Thymus (tissue), 14 donors: Measurements from ENCODE around the gene C2orf42. TPM values are rescaled to one million over a fixed set of nuclear protein-coding genes. Genes with fewer than 3 reads are reported as not detected.
"Not testable (repeated sequence)": the region's sequence is repeated elsewhere in the genome, so short reads cannot be mapped to it uniquely, and the experiment has no call there.

Experiments
- DNase-seq, 9 donors: peaks; one replicate each; pipeline ENCODE4 v3.0.0-alpha.2; 2013; ENCODE audit warnings: low spot score in 9 of 9, low read depth in 6 of 9, missing footprints in 1 of 9
- H3K27ac ChIP-seq, 2 donors: one replicate each; pipeline ENCODE4 v1.5.1; 2013; ENCODE audit warnings: control low read depth in 1 of 2, low read depth in 1 of 2, low read length in 1 of 2, mild to moderate bottlenecking in 1 of 2, moderate library complexity in 1 of 2
- H3K27me3 ChIP-seq, 2 donors: one replicate each; pipeline ENCODE4 v1.5.1; 2013; ENCODE audit warnings: low read length in 1 of 2; ENCODE audit not compliant: control insufficient read depth in 2 of 2, insufficient read depth in 1 of 2
- H3K36me3 ChIP-seq, 2 donors: one replicate each; pipeline ENCODE4 v1.5.1; 2013; ENCODE audit warnings: low read length in 1 of 2, mild to moderate bottlenecking in 1 of 2, moderate library complexity in 1 of 2; ENCODE audit not compliant: control insufficient read depth in 2 of 2, insufficient read depth in 2 of 2
- H3K4me1 ChIP-seq, 2 donors: one replicate each; pipeline ENCODE4 v1.5.1; 2013; ENCODE audit warnings: low read length in 2 of 2; ENCODE audit not compliant: control insufficient read depth in 2 of 2, insufficient read depth in 2 of 2
- H3K4me3 ChIP-seq, 2 donors: one replicate each; pipeline ENCODE4 v1.5.1; 2013; ENCODE audit warnings: low read length in 2 of 2, control low read depth in 1 of 2, mild to moderate bottlenecking in 1 of 2
- H3K9me3 ChIP-seq, 2 donors: one replicate each; pipeline ENCODE4 v1.5.1; 2013; ENCODE audit warnings: low read length in 1 of 2, mild to moderate bottlenecking in 1 of 2; ENCODE audit not compliant: control insufficient read depth in 2 of 2, insufficient read depth in 1 of 2
- WGBS: extraction: QIAGEN DNeasy Blood & Tissue Kit; methylation state at CpG from one replicate; pipeline ENCODE4 v1.1.7; 2013; 5-methylcytosine and 5-hydroxymethylcytosine counted together
- long read RNA-seq, 10 donors: transcript quantifications; one replicate each; lab custom pipeline, GENCODE V29; 2026
- polyA plus RNA-seq: library from polyadenylated mRNA; stranded (reverse); fragments of 200-250 nt; gene quantifications from one replicate; pipeline ENCODE4 v1.2.3, GENCODE V29; 2013
- total RNA-seq: library from RNA; stranded (reverse); fragments of 120-200 nt; gene quantifications from one replicate; pipeline ENCODE4 v1.2.4, GENCODE V29; 2013
- donor health status: healthy.

Gene C2orf42
- 15.7 TPM for total RNA-seq
- 15.4 TPM for polyA plus RNA-seq
- long read RNA-seq, donor 1 = 0 reads
- long read RNA-seq, donor 2, partial matches to known transcripts = 0 of 1 reads
- long read RNA-seq, donor 2, other reads (novel, unspliced or antisense) = 0 of 1 reads
- long read RNA-seq, donor 3 = 0 reads
- long read RNA-seq, donor 4 = 0 reads
- long read RNA-seq, donor 5, partial matches to known transcripts = 0 of 1 reads
- long read RNA-seq, donor 5, other reads (novel, unspliced or antisense) = 0 of 1 reads
- long read RNA-seq, donor 6 = 0 reads
- long read RNA-seq, donor 7, partial matches to known transcripts = 0 of 2 reads
- long read RNA-seq, donor 7, other reads (novel, unspliced or antisense) = 0 of 2 reads
- long read RNA-seq, donor 8 = 0 reads
- long read RNA-seq, donor 9, partial matches to known transcripts = 0 of 1 reads
- long read RNA-seq, donor 9, other reads (novel, unspliced or antisense) = 0 of 1 reads
- long read RNA-seq, donor 10 = 0 reads

DNA sequence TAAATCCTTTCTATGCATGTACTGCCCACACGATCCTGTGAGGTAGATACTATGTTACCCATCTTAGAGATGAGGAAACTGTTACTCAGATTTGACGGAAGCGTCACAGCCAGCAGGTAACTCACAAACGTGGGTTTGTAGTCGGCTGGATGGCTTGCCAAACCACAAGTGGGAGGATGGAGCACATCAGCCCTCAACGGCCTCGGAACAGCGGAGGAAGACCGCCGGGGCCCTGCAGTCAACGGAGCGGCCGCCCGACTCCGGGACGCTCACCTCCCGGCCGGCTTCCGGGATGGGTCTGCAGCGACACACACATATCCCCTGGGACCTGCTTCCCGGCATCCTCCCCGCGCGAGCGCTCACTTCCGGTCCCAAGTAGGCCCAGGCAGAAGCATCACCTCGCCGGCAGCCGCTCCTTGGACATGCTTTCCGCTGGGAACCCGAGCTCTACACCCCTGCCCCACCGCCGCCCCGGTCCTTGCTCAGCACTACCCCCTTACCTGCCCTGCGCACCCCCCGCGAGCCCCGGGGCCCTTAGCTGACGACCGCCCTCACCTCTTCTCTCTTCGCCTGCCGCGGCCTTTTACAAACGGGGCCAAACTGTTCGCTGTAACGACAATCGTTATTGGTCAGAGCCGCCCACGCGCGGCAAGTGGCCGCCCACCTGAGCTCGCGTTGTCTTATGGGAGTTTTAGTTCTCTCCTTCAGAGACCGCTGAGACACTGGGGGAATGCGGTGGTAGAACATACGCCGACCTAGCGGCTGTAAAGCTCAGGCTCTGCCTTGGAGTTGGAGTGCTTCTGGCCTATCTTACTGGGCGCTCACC is at the start of gene C2orf42:
Gene C2orf42, minus strand, starts transcription at position 602 of the 826 bp plus-strand sequence. CDS start 9,034 bp downstream, outside the sequence.
- no peaks in the 10 kb centered on the region for H3K36me3 ChIP-seq
- H3K27me3 ChIP-seq = no peaks in the 10 kb centered on the region
- peak; percentile 96 to 99 (median 97) for DNase-seq
- peak within 1 kb of the TSS; percentile 95 to 99 for H3K27ac ChIP-seq
- H3K4me1 ChIP-seq = peaks cover 0 to 4% of the 10 kb centered on the region in 2 donors
- peak within 1 kb of the TSS; percentile 79 to 82 for H3K4me3 ChIP-seq
- WGBS = under 1% methylated on average over 60 of the region's 60 CpGs
- H3K9me3 ChIP-seq = no peaks in the 10 kb centered on the region

GRCh38 chr2:70240599-70240998 is 49.8 kb upstream of the C2orf42 start:
- WGBS = 97% methylated on average over 3 of the region's 3 CpGs
- no peaks in the 10 kb centered on the region for H3K27me3 ChIP-seq
- peaks cover 22 to 44% of the 10 kb centered on the region in 2 donors for H3K36me3 ChIP-seq
- H3K4me3 ChIP-seq = no peak overlapping the region
- no peak overlapping the region for H3K27ac ChIP-seq
- DNase-seq = no peak
- H3K9me3 ChIP-seq = no peaks in the 10 kb centered on the region
- H3K4me1 ChIP-seq = peaks cover 2 to 4% of the 10 kb centered on the region in 2 donors

DNA sequence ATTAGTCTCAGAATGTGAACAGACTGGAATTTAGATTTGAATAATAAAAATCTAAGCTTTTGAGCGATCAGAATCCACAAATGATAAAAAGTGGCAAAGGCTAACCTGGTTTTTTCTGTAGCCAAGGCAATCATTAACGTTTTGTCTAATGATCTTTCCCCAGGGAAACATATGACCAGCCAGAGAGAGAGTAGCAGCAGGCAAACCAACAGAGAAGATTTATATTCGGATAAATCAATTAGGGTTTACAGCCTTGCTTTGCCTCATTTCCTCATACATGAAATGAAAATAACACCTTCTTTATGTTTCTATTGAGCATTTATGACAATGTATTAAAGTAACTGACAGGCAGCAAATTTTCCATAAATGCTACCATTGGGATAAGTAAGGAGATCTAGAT is 43.1 kb upstream of the C2orf42 start:
- Histone ChIP-seq H3K36me3 (peaks cover 36 to 70% of the 10 kb centered on the region in 2 donors), H3K9me3 (no peaks in the 10 kb centered on the region), H3K4me3 (no peak overlapping the region), H3K4me1 (no peaks in the 10 kb centered on the region), H3K27me3 (no peaks in the 10 kb centered on the region), H3K27ac (no peak overlapping the region)
- no peak for DNase-seq
- WGBS = 97% methylated on average over 3 of the region's 3 CpGs

DNA sequence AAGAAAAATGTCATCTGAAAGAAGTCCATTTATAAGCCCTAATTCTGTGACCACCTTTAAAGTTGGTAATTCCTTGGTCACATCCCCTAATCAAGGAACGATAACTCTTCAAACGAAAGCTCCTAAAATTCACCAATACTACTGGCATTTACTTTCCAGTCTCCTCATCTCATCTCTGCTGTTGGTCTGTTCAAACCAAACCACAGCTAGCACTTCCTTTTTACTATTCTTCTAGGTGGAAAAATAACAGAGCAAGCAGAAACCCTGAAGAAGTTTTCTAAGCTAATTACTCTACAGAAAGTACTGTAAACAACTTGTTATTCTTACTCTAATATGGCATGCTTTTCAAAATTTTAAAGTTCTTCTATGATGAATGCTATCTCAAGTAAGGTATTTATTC is 36.0 kb upstream of the C2orf42 start:
- Histone ChIP-seq H3K4me3 (no peak overlapping the region), H3K27ac (no peak overlapping the region), H3K4me1 (no peaks in the 10 kb centered on the region), H3K36me3 (peaks cover 32 to 80% of the 10 kb centered on the region in 2 donors), H3K9me3 (no peaks in the 10 kb centered on the region), H3K27me3 (no peaks in the 10 kb centered on the region)
- WGBS = 96% methylated on average over 2 of the region's 2 CpGs
- no peak for DNase-seq

- H3K36me3 ChIP-seq = peaks cover 42 to 76% of the 10 kb centered on the region in 2 donors
- not testable (repeated sequence) for H3K9me3 ChIP-seq, H3K4me1 ChIP-seq, H3K27ac ChIP-seq, H3K4me3 ChIP-seq, H3K27me3 ChIP-seq, DNase-seq
- WGBS = 98% methylated on average over 3 of the region's 3 CpGs
Observed at GRCh38 chr2:70223305-70223704, 32.5 kb upstream of the C2orf42 start.

DNA sequence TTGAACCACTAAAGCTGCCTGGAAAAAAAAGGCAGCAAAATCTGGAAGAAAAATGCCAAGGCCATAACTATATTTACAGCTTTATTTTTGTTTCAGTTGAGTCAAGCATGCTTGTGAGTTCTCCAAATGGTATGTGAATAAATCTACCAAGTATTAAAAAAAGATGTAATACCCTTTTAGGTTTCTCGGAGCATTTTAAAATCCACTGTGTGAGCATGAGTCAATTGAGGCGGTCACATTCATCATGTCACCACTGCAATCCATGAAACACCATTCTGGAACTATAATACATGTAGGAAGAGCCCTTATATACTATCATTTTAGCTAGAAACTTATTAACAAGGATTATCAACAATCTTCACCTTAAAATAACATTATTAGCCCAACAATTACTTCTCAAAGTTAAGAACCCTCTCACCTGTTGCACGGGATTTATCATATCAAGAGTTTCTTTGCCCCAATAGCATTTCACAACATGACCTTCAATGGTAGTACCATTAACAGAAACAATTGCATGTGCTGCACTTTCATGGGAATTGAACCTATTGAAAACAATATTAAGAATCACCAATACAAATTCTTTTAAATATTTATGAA is 24.2 kb upstream of the C2orf42 start:
- Histone ChIP-seq H3K4me1 (no peaks in the 10 kb centered on the region), H3K9me3 (no peaks in the 10 kb centered on the region), H3K27ac (no peak overlapping the region), H3K4me3 (no peak overlapping the region), H3K27me3 (no peaks in the 10 kb centered on the region), H3K36me3 (peaks cover 36 to 83% of the 10 kb centered on the region in 2 donors)
- 98% methylated on average over 3 of the region's 3 CpGs for WGBS
- no peak for DNase-seq

- no peak overlapping the region for H3K4me3 ChIP-seq
- 97% methylated on average over 1 of the region's 1 CpG for WGBS
- DNase-seq = no peak
- no peak overlapping the region for H3K27ac ChIP-seq
- H3K9me3 ChIP-seq = no peaks in the 10 kb centered on the region
- H3K4me1 ChIP-seq = no peaks in the 10 kb centered on the region
- peaks cover 29 to 76% of the 10 kb centered on the region in 2 donors for H3K36me3 ChIP-seq
- H3K27me3 ChIP-seq = no peaks in the 10 kb centered on the region
Observed at GRCh38 chr2:70214365-70214764, 23.5 kb upstream of the C2orf42 start.

DNA sequence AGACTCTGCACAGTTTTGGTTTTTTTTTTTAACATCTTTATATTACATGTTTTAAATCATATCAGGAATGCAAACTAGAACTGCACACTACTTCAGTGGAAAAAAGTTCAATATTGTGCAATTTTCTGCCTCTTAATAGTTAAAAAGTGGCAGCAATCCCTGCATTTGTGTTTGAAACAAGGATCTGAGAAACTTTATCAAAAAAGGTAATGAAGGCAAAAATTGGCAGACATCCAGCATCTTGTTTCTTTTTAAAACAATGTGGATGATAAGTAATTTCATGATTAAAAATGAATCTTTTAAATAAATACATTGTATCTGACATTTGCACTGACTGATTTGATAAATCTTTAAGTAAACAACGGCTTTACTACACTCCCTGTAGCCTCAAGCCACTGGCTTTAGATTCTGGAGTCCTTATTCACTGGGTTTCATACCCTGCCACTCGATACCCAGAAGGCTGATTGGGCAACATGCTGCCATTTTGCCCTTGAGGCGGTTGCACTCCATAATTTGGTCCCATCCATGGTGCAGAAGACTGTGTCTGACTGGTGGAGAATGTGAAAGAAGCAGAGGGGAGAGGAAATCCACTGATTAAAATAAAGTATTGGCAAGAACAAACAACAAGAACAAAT is 21.6 kb upstream of the C2orf42 start:
- 97% methylated on average over 3 of the region's 3 CpGs for WGBS
- no peaks in the 10 kb centered on the region for H3K9me3 ChIP-seq
- peaks cover 24 to 63% of the 10 kb centered on the region in 2 donors for H3K36me3 ChIP-seq
- H3K27me3 ChIP-seq = no peaks in the 10 kb centered on the region
- DNase-seq = no peak
- H3K4me3 ChIP-seq = no peak overlapping the region
- no peak overlapping the region for H3K27ac ChIP-seq
- no peaks in the 10 kb centered on the region for H3K4me1 ChIP-seq
